Measurements from ENCODE around the gene RGS7BP.

RGS7BP gene

GRCh38 chr5:64516216-64516615 is 10.4 kb downstream of the RGS7BP start:
- TF ChIP-seq CTCF (IDR thresholded peaks at IDR 0.05) (no peak), ZFX (IDR thresholded peaks at IDR 0.05; ENCODE audit: borderline replicate concordance) (no peak)
- H3K27ac ChIP-seq, result no peak overlapping the region

GRCh38 chr5:64518793-64519192 is 13.0 kb downstream of the RGS7BP start:
- TF ChIP-seq ZFX (IDR thresholded peaks at IDR 0.05; ENCODE audit: borderline replicate concordance), result no peak
- TF ChIP-seq CTCF (IDR thresholded peaks at IDR 0.05), result no peak
- H3K27ac ChIP-seq, result no peak overlapping the region

GRCh38 chr5:64519263-64519662 is 13.4 kb downstream of the RGS7BP start:
- TF ChIP-seq ZFX (IDR thresholded peaks at IDR 0.05; ENCODE audit: borderline replicate concordance), result no peak
- no peak for TF ChIP-seq CTCF (IDR thresholded peaks at IDR 0.05)
- H3K27ac ChIP-seq, result no peak overlapping the region

- TF ChIP-seq CTCF (IDR thresholded peaks at IDR 0.05) (no peak), ZFX (IDR thresholded peaks at IDR 0.05; ENCODE audit: borderline replicate concordance) (no peak)
- H3K27ac ChIP-seq, result no peak overlapping the region
These were observed 21.1 kb downstream of the RGS7BP start for GRCh38 chr5:64526734-64527439.

GRCh38 chr5:64530076-64530475 is 24.3 kb downstream of the RGS7BP start:
- TF ChIP-seq CTCF (IDR thresholded peaks at IDR 0.05), result no peak
- no peak for TF ChIP-seq ZFX (IDR thresholded peaks at IDR 0.05; ENCODE audit: borderline replicate concordance)
- H3K27ac ChIP-seq, result no peak overlapping the region

GRCh38 chr5:64532212-64532611 is 26.4 kb downstream of the RGS7BP start:
- TF ChIP-seq CTCF (IDR thresholded peaks at IDR 0.05), result no peak
- no peak for TF ChIP-seq ZFX (IDR thresholded peaks at IDR 0.05; ENCODE audit: borderline replicate concordance)
- H3K27ac ChIP-seq, result no peak overlapping the region

- no peak overlapping the region for H3K27ac ChIP-seq
- TF ChIP-seq ZFX (IDR thresholded peaks at IDR 0.05; ENCODE audit: borderline replicate concordance) (no peak), CTCF (IDR thresholded peaks at IDR 0.05) (no peak)
These were observed 26.8 kb downstream of the RGS7BP start for GRCh38 chr5:64532657-64533056.
